AG09309 (cell line): ENCODE measurements around the gene LACTB.
"Not testable (repeated sequence)": the region's sequence is repeated elsewhere in the genome, so short reads cannot be mapped to it uniquely, and the experiment has no call there.

Source experiments
- DNase-seq: peaks from one replicate; pipeline ENCODE4 v3.0.0-alpha.2; 2010; ENCODE audit warnings: low read depth
- H3K4me3 ChIP-seq: 2 replicates; pipeline ENCODE4 v1.5.1; 2011; ENCODE audit warnings: mild to moderate bottlenecking, low read depth, low read length, moderate library complexity; ENCODE audit not compliant: control insufficient read depth
- CTCF ChIP-seq: IDR thresholded peaks from 2 replicates; pipeline ENCODE4 v1.5.1; 2011; ENCODE audit warnings: mild to moderate bottlenecking, low read depth, low read length, inconsistent platforms; ENCODE audit not compliant: insufficient read depth, control insufficient read depth; ENCODE audit errors: missing control alignments

The LACTB gene

GRCh38 chr15:63090887-63091286 is 30.8 kb upstream of the LACTB start:
- no peak for TF ChIP-seq CTCF
- no peak overlapping the region for H3K4me3 ChIP-seq
- DNase-seq: no peak

GRCh38 chr15:63091679-63092446 is 29.8 kb upstream of the LACTB start:
- no peak for DNase-seq
- H3K4me3 ChIP-seq: no peak overlapping the region
- TF ChIP-seq CTCF: no peak

- peak; percentile 90 for TF ChIP-seq CTCF
- H3K4me3 ChIP-seq: no peak overlapping the region
- DNase-seq: no peak
Measured at GRCh38 chr15:63093486-63094205, 28.0 kb upstream of the LACTB start.

GRCh38 chr15:63094495-63094931 is 27.1 kb upstream of the LACTB start:
- DNase-seq: no peak
- no peak overlapping the region for H3K4me3 ChIP-seq
- TF ChIP-seq CTCF: no peak

- no peak for DNase-seq
- no peak overlapping the region for H3K4me3 ChIP-seq
- no peak for TF ChIP-seq CTCF
Measured at GRCh38 chr15:63096178-63096577, 25.5 kb upstream of the LACTB start.

GRCh38 chr15:63098901-63099300 is 22.8 kb upstream of the LACTB start:
- not testable (repeated sequence) for H3K4me3 ChIP-seq

GRCh38 chr15:63099581-63099980 is 22.1 kb upstream of the LACTB start:
- not testable (repeated sequence) for H3K4me3 ChIP-seq, DNase-seq

More at GRCh38 chr15:63098901-63099300, 22.8 kb upstream of the LACTB start:
- not testable (repeated sequence) for DNase-seq

- no peak for TF ChIP-seq CTCF
- no peak overlapping the region for H3K4me3 ChIP-seq
- no peak for DNase-seq
Measured at GRCh38 chr15:63103416-63103815, 18.2 kb upstream of the LACTB start.
